ENCODE data around the gene COX19. TPM values are rescaled to one million over a fixed set of nuclear protein-coding genes. Genes with fewer than 3 reads are reported as not detected.

Gene COX19
- 12.5 and 15.0 TPM in 2 replicates for total RNA-seq (ENCODE audit: low replicate concordance)

GRCh38 chr7:974820-975681, at the start of gene COX19:
COX19 (minus strand) TSS chr7:975549; CDS start chr7:975509, 40 bp downstream.
- H3K4me3 ChIP-seq (ENCODE audit: low read depth, low read length): peak within 1 kb of the TSS; percentile 94
- peak; percentile 87 for DNase-seq (ENCODE audit: low read depth)
- no peak for TF ChIP-seq CTCF (IDR thresholded peaks at IDR 0.05; ENCODE audit: insufficient read depth, low read length)

- TF ChIP-seq CTCF (IDR thresholded peaks at IDR 0.05; ENCODE audit: insufficient read depth, low read length): no peak
- H3K4me3 ChIP-seq (ENCODE audit: low read depth, low read length): no peak overlapping the region
- no peak for DNase-seq (ENCODE audit: low read depth)
Observed at GRCh38 chr7:1024331-1024841, 49.0 kb upstream of the COX19 start.

GRCh38 chr7:1022801-1023465, 47.6 kb upstream of the COX19 start:
- no peak overlapping the region for H3K4me3 ChIP-seq (ENCODE audit: low read depth, low read length)
- DNase-seq (ENCODE audit: low read depth): no peak
- no peak for TF ChIP-seq CTCF (IDR thresholded peaks at IDR 0.05; ENCODE audit: insufficient read depth, low read length)

GRCh38 chr7:1022356-1022755, 47.0 kb upstream of the COX19 start:
- TF ChIP-seq CTCF (IDR thresholded peaks at IDR 0.05; ENCODE audit: insufficient read depth, low read length): no peak
- DNase-seq (ENCODE audit: low read depth): no peak
- no peak overlapping the region for H3K4me3 ChIP-seq (ENCODE audit: low read depth, low read length)

GRCh38 chr7:1021931-1022330, 46.6 kb upstream of the COX19 start:
- no peak for DNase-seq (ENCODE audit: low read depth)
- H3K4me3 ChIP-seq (ENCODE audit: low read depth, low read length): no peak overlapping the region
- TF ChIP-seq CTCF (IDR thresholded peaks at IDR 0.05; ENCODE audit: insufficient read depth, low read length): no peak

- TF ChIP-seq CTCF (IDR thresholded peaks at IDR 0.05; ENCODE audit: insufficient read depth, low read length): no peak
- H3K4me3 ChIP-seq (ENCODE audit: low read depth, low read length): no peak overlapping the region
- DNase-seq (ENCODE audit: low read depth): no peak
Observed at GRCh38 chr7:1021366-1021765, 46.0 kb upstream of the COX19 start.

All from fibroblast of the aortic adventitia (primary cell).